Retinal pigment epithelial cell (primary cell): Measurements from ENCODE around the gene PLXNA4.
"Not testable (repeated sequence)": the region's sequence is repeated elsewhere in the genome, so short reads cannot be mapped to it uniquely, and the experiment has no call there.

Experiments used
- DNase-seq: peaks from one replicate; pipeline ENCODE4 v3.0.0-alpha.2; 2010; ENCODE audit warnings: low read depth
- H3K4me3 ChIP-seq: 2 replicates; pipeline ENCODE4 v1.5.1; 2011; ENCODE audit warnings: mild to moderate bottlenecking, low read length, control low read depth, moderate library complexity
- TF ChIP-seq, protein P1 (sequence below): conservative IDR thresholded peaks from 2 replicates; pipeline ENCODE4 v1.5.1; 2011; ENCODE audit warnings: low read depth, low read length, control low read depth, inconsistent platforms

PLXNA4 gene

DNA sequence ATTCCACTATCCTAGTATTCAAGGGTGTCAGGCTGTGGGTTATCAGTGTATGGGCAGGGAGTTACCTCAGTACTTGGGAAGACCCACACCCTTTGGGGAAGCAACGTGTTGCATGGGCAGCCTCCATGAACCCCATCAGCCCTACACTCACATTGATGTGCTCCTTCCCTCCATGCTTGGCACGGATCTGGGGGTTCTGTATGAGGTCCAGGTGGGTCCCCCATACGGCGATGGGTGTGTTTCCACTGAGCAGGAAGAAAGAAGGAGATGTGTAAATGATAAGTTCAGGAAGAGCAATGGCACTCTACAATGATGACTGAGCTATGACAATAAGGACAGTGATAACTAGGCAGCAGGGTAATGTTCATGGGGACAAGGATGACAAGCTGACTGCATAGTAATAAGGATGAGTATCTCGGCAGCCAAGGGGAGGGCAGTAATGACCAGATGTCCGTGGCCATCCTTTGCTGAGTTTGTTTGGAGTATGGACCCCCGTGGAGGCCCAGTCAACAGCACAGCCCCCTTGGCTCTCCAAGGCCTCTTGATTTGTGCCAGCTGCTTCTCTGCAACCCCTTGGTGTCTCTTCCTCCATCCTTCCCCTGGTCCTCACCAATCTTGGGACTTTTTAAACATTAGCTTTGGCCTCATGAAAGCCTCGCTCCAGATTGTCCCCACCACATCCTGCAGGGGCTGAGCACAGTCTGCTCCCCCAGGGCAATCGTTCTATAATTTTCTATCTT is 394.2 kb downstream of the PLXNA4 start:
- TF ChIP-seq, protein P1, sequence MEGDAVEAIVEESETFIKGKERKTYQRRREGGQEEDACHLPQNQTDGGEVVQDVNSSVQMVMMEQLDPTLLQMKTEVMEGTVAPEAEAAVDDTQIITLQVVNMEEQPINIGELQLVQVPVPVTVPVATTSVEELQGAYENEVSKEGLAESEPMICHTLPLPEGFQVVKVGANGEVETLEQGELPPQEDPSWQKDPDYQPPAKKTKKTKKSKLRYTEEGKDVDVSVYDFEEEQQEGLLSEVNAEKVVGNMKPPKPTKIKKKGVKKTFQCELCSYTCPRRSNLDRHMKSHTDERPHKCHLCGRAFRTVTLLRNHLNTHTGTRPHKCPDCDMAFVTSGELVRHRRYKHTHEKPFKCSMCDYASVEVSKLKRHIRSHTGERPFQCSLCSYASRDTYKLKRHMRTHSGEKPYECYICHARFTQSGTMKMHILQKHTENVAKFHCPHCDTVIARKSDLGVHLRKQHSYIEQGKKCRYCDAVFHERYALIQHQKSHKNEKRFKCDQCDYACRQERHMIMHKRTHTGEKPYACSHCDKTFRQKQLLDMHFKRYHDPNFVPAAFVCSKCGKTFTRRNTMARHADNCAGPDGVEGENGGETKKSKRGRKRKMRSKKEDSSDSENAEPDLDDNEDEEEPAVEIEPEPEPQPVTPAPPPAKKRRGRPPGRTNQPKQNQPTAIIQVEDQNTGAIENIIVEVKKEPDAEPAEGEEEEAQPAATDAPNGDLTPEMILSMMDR: no peak
- H3K4me3 ChIP-seq: no peak overlapping the region
- no peak for DNase-seq

GRCh38 chr7:132181371-132181770 is 394.9 kb downstream of the PLXNA4 start:
- DNase-seq: no peak
- TF ChIP-seq, protein P1: no peak
- no peak overlapping the region for H3K4me3 ChIP-seq

- no peak for DNase-seq
- H3K4me3 ChIP-seq: no peak overlapping the region
- TF ChIP-seq, protein P1: no peak
Observed at GRCh38 chr7:132180481-132180880, 395.8 kb downstream of the PLXNA4 start.

DNA sequence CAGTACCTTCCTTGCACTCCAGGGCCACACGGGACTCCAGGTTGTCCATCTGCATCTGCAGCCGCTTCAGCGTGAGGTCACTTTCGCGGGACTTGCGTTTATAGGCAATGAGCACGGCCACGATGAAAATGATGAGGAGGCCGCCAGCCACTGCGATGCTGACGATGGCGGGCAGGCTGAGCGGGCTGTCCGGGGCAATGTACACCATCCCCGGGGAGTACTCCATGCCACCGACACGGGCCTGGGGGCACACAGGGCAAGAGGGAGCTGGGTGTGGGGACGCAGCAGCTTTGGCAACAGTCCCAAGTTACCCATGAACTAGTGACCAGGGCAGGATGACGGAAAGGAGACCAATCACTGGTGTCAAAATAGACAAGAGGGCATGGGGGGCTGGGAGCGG is 396.6 kb downstream of the PLXNA4 start:
- TF ChIP-seq, protein P1: no peak
- no peak overlapping the region for H3K4me3 ChIP-seq
- no peak for DNase-seq

DNA sequence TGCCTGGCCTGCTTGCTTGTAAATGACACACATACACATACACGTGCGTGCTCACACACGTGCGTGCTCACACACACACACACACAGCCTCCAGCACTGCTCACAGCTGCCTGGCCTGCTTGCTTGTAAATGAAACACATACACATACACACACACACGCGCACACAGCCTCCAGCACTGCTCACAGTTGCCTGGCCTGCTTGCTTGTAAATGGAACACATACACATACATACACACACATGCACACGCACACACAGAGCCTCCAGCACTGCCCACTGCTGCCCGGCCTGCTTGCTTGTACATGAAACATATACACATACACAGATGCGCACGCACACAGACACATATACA is 397.2 kb downstream of the PLXNA4 start:
- TF ChIP-seq, protein P1: no peak
- no peak overlapping the region for H3K4me3 ChIP-seq
- DNase-seq: no peak

DNA sequence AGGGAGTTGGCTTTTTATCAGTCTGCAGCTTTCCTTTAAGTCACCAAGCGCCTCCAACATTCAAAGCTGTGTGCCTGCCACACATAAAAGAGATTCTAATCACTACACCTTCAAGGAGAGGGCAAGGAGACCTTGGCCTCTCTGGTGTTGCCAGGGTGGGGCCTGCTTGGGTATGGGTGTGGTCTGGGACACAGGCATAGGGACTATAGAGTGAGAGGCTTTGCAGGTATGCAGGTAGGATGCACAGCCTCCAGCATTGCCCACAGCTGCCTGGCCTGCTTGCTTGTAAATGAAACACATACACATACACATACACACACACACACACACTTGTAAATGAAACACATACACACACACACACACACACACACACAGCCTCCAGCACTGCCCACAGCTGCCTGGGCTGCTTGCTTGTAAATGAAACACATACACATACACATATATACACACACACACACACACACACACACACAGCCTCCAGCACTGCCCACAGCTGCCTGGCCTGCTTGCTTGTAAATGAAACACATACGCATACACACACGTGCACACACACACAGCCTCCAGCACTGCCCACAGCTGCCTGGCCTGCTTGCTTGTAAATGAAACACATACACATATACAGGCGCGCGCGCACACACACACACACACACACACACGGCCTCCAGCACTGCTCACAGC is 397.7 kb downstream of the PLXNA4 start:
- DNase-seq, H3K4me3 ChIP-seq: not testable (repeated sequence)

DNA sequence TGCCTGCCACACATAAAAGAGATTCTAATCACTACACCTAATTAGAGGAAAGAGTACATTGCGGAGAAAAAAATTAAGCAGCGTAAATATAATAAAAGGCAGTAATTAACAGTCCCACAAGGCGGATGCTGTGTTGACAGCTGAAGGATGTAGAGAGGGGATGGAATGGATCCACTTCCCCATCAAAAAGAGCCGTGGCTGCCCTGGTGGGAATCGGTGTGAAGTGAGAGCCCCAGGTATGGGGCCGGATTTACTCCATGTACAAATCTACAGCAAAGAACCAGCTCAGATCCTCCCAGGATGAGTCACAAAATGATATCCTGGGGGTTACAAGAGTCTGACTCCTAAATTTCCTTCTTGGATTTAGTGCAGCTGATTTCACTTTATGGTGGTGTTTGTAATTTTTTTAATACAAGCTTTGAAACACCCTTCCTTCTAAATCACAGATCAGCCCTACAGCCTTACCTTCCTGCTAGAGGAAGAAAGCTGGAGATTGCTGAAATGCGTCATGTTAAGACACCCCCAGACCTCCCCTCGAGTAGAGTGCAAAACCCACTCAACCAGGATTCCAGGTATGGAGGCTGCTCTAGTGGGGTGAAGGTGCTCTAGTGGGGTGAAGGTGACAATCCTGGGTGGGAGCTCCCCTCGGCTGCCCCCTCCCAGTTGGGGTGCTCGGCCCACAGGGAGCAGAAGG is 398.4 kb downstream of the PLXNA4 start:
- TF ChIP-seq, protein P1: no peak
- no peak for DNase-seq
- H3K4me3 ChIP-seq: no peak overlapping the region
